Pancreas (tissue), 10 donors: ENCODE measurements around the gene RPL36A. TPM values are rescaled to one million over a fixed set of nuclear protein-coding genes. Genes with fewer than 3 reads are reported as not detected.

ENCODE experiments used
- ATAC-seq, 4 donors: fragments of 200-7000 bp; cut with Tn5 transposase; one replicate each; pipeline versions ENCODE4 v1.8.0 to v1.9.1; 2020; ENCODE audit warnings: mild to moderate bottlenecking in 4 of 4, moderate library complexity in 4 of 4
- DNase-seq, 6 donors: peaks; one replicate each; pipeline ENCODE4 v3.0.0-alpha.2; 2020
- FAIRE-seq: peaks from 2 replicates; lab custom pipeline; 2012; peaks lifted over from hg19 to GRCh38; lab: Jason Lieb, UNC
- H3K27ac ChIP-seq, 4 donors: fragments of 200-600 bp; sonication (generic); 1 replicate in 3 of 4; 2 replicates in 1 of 4; pipeline versions ENCODE4 v1.5.0 to v1.8.0; 2020
- H3K27me3 ChIP-seq, 4 donors: fragments of 200-600 bp; one replicate each; pipeline ENCODE4 v1.8.0; 2021
- H3K36me3 ChIP-seq, 3 donors: fragments of 200-600 bp; sonication (generic) in 1 of 3; one replicate each; pipeline versions ENCODE4 v1.5.0 to v1.8.0; 2020 to 2021
- H3K4me1 ChIP-seq, 3 donors: fragments of 200-600 bp; one replicate each; pipeline ENCODE4 v1.8.0; 2021
- H3K4me3 ChIP-seq, 4 donors: fragments of 200-600 bp; sonication (generic) in 2 of 4; one replicate each; pipeline versions ENCODE4 v1.5.0 to v1.8.0; 2020 to 2021
- H3K9me3 ChIP-seq, 4 donors: fragments of 200-600 bp; one replicate each; pipeline ENCODE4 v1.8.0; 2021
- WGBS, 2 donors: extraction: QIAGEN DNeasy Blood & Tissue Kit; methylation state at CpG; one replicate each; pipeline ENCODE4 v1.1.7; 2013; 5-methylcytosine and 5-hydroxymethylcytosine counted together
- intact Hi-C, 3 donors: fragments of 100-400 bp; cut with DNase I; formaldehyde crosslinking; loops; one replicate each; pipeline versions ENCODE4 v1.11.1 to v1.14.2; 2022
- polyA plus RNA-seq, 2 donors: library from polyadenylated mRNA; stranded (reverse); fragments of 200-250 nt; gene quantifications; one replicate each; pipeline ENCODE4 v1.2.3, GENCODE V29; 2013
- total RNA-seq, 6 donors: library from RNA; stranded (reverse); fragmentation: NEBNext Ultra II Directional in 4 of 6; extraction: Animal tissue kit (Norgen Biotek cat#: 25700) in 4 of 6; gene quantifications; one replicate each; pipeline versions ENCODE4 v1.2.1 to v1.2.4, GENCODE V29; 2021 to 2023
- TF ChIP-seq, protein P1 (sequence below), 4 donors: fragments of 200-600 bp; sonication (generic) in 3 of 4; IDR thresholded peaks; one replicate each; pipeline versions ENCODE4 v1.5.0 to v1.8.0; 2021; ENCODE audit warnings: antibody characterized with exemption in 4 of 4
- donor health status: healthy with polysubstance abuse.
- donor health status: DM: no; HTN: no; CAD: no; lungs with moderate emphysema.
- donor health status: DM: no; HTN: no; CAD: no.
- donor health status: control.
- donor health status: control.
- donor health status: Bipolar disorder and iron deficiency.
- donor health status: DM: yes; HTN: yes; CAD: no.
- donor health status: DM: no; HTN: no; CAD: no.
- donor health status: DM: no; HTN: no; CAD: no.
- donor health status: DM: yes; HTN: yes; CAD: no.

The RPL36A gene
- total and polyA plus RNA-seq, 8 donors = 78.4 to 1,515 (median 140) TPM

DNA sequence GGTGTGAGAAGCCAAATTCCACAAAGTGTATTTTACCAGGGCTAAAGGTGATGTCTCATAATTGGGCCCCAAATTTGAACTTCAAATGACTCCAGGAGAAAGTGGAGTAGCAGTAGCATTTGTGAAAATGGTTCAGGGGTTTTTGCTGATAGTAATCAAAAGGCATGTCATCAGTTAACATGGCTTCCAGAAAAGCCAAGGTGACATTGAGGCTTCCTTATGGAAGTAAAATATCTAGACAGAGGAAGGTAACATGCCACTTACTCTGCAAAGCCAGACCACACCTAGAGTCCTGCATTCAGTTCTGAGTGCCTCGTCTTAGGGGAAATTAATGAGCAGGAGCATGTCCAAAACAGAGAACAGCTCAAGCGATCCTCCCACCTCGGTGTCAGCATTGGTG lies 2.2 kb upstream of the RPL36A start:
- 72 to 80% methylated on average over 3 of the region's 3 CpGs for WGBS, 2 donors

GRCh38 chrX:101391831-101392230 lies 1.0 kb downstream of the RPL36A start:
- 29 to 44% methylated on average over 6 of the region's 6 CpGs for WGBS, 2 donors
- intact Hi-C loops = no loop called here
- TF ChIP-seq, protein P1, sequence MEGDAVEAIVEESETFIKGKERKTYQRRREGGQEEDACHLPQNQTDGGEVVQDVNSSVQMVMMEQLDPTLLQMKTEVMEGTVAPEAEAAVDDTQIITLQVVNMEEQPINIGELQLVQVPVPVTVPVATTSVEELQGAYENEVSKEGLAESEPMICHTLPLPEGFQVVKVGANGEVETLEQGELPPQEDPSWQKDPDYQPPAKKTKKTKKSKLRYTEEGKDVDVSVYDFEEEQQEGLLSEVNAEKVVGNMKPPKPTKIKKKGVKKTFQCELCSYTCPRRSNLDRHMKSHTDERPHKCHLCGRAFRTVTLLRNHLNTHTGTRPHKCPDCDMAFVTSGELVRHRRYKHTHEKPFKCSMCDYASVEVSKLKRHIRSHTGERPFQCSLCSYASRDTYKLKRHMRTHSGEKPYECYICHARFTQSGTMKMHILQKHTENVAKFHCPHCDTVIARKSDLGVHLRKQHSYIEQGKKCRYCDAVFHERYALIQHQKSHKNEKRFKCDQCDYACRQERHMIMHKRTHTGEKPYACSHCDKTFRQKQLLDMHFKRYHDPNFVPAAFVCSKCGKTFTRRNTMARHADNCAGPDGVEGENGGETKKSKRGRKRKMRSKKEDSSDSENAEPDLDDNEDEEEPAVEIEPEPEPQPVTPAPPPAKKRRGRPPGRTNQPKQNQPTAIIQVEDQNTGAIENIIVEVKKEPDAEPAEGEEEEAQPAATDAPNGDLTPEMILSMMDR (IDR thresholded peaks at IDR 0.05) = no peak
- H3K36me3 ChIP-seq = no peaks in the 10 kb centered on the region
- H3K4me3 ChIP-seq = peak overlapping the region; percentile 16 to 49 (median 36)
- peak overlapping the region in 1 of 4 donors; percentile 50 for H3K27ac ChIP-seq
- H3K4me1 ChIP-seq = no peaks in the 10 kb centered on the region
- ATAC-seq (no peak), FAIRE-seq (no peak), DNase-seq (no peak)
- no peaks in the 10 kb centered on the region for H3K27me3 ChIP-seq
- no peaks in the 10 kb centered on the region for H3K9me3 ChIP-seq

More for the DNA sequence above, 2.2 kb upstream of the RPL36A start:
- Histone ChIP-seq H3K9me3 (no peaks in the 10 kb centered on the region), H3K27me3 (no peaks in the 10 kb centered on the region), H3K4me3 (no peak overlapping the region), H3K27ac (no peak overlapping the region), H3K36me3 (no peaks in the 10 kb centered on the region), H3K4me1 (no peaks in the 10 kb centered on the region)
- no peak for ATAC-seq
- intact Hi-C loops = no loop called here
- TF ChIP-seq, protein P1 (IDR thresholded peaks at IDR 0.05) = no peak
- FAIRE-seq = no peak
- no peak for DNase-seq

DNA sequence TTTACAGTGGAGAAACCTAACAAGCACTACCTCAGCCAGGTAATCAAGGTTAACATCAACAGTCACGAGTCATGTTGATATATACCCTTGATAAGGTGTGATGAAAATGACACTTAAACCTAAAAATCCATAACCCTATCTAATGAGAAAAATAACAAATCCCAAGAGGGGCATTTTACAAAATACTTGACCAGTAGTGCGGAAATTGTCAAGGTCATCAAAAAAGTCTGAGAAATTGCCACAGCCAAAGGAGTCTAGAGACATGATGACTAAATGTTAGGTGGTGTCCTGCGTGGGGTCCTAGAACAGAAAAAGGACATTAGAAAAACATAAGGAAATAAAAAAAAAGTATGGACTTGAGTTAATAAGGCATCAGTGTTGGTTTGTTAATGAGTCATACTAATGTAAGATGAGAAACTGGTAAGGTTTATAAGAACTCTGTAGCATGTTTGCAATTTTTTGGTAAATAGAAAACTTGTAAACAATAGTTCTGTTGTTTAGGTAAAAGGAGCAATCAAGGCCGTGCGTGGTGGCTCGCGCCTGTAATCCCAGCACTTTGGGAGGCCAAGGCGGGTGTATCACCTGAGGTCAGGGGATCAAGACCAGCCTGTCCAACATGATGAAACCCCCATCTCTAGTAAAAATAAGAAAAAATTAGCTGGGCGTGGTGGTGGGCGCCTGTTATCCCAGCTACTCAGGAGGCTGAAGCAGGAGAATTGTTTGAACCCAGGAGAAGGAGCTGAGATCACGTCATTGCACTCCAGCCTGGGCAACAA lies 2.9 kb downstream of the RPL36A start:
- no peak for FAIRE-seq
- no peaks in the 10 kb centered on the region for H3K4me1 ChIP-seq
- TF ChIP-seq, protein P1 (IDR thresholded peaks at IDR 0.05) = no peak
- DNase-seq = no peak
- no peak overlapping the region for H3K4me3 ChIP-seq
- H3K9me3 ChIP-seq = no peaks in the 10 kb centered on the region
- no peaks in the 10 kb centered on the region for H3K36me3 ChIP-seq
- H3K27ac ChIP-seq = no peak overlapping the region
- no peak for ATAC-seq
- 75 to 80% methylated on average over 11 of the region's 11 CpGs for WGBS, 2 donors
- intact Hi-C loops = no loop called here
- peaks cover 0 to 4% (median 0%) of the 10 kb centered on the region in 4 donors for H3K27me3 ChIP-seq

- no peak overlapping the region for H3K27ac ChIP-seq
Observed at GRCh38 chrX:101394372-101394771, 3.6 kb downstream of the RPL36A start.

More at GRCh38 chrX:101394372-101394771, 3.6 kb downstream of the RPL36A start:
- no peak for FAIRE-seq
- H3K36me3 ChIP-seq = no peaks in the 10 kb centered on the region
- no peak overlapping the region for H3K4me3 ChIP-seq
- ATAC-seq = no peak
- no peaks in the 10 kb centered on the region for H3K4me1 ChIP-seq
- no peaks in the 10 kb centered on the region for H3K9me3 ChIP-seq
- H3K27me3 ChIP-seq = peaks cover 0 to 4% (median 0%) of the 10 kb centered on the region in 4 donors
- no peak for DNase-seq
- TF ChIP-seq, protein P1 (IDR thresholded peaks at IDR 0.05) = no peak
- intact Hi-C loops = no loop called here
